Measurements from ENCODE around the gene ACY1.

ACY1 gene

GRCh38 chr3:52020796-52021195 is 37.5 kb downstream of the ACY1 start:
- Histone ChIP-seq H3K27ac (ENCODE audit: low read depth, low read length) (no peak overlapping the region), H3K4me2 (ENCODE audit: low read length) (no peak overlapping the region), H3K79me2 (ENCODE audit: control insufficient read depth, low read length) (no peaks in the 10 kb centered on the region), H4K20me1 (ENCODE audit: control insufficient read depth, insufficient read depth, low read depth, low read length) (no peaks in the 10 kb centered on the region), H3F3A (ENCODE audit: control insufficient read depth, insufficient read depth) (no peaks in the 10 kb centered on the region), H3K36me3 (ENCODE audit: control insufficient read depth, low read length) (no peaks in the 10 kb centered on the region), H3K9me2 (replicated peaks; ENCODE audit: control insufficient read depth, low read length) (no peaks in the 10 kb centered on the region), H3K4me1 (ENCODE audit: control insufficient read depth, low read length) (peaks cover 21% of the 10 kb centered on the region), H3K9me3 (ENCODE audit: control insufficient read depth, insufficient read depth, low read length) (no peaks in the 10 kb centered on the region), H3K4me3 (ENCODE audit: low read length) (no peak overlapping the region), H3K27me3 (ENCODE audit: control insufficient read depth, low read length) (no peaks in the 10 kb centered on the region)
- no peak for TF ChIP-seq EZH2phosphoT487 (IDR thresholded peaks at IDR 0.05; ENCODE audit: borderline replicate concordance, low read length)
- no peak for TF ChIP-seq CTCF (IDR thresholded peaks at IDR 0.05; ENCODE audit: low read depth, low read length, poor library complexity, severe bottlenecking)

GRCh38 chr3:52021489-52022268 is 38.3 kb downstream of the ACY1 start:
- Histone ChIP-seq H3K79me2 (ENCODE audit: control insufficient read depth, low read length) (no peaks in the 10 kb centered on the region), H3K4me3 (ENCODE audit: low read length) (no peak overlapping the region), H3K4me2 (ENCODE audit: low read length) (no peak overlapping the region), H3F3A (ENCODE audit: control insufficient read depth, insufficient read depth) (no peaks in the 10 kb centered on the region), H3K27ac (ENCODE audit: low read depth, low read length) (no peak overlapping the region), H3K4me1 (ENCODE audit: control insufficient read depth, low read length) (peaks cover 21% of the 10 kb centered on the region), H3K36me3 (ENCODE audit: control insufficient read depth, low read length) (no peaks in the 10 kb centered on the region), H3K27me3 (ENCODE audit: control insufficient read depth, low read length) (no peaks in the 10 kb centered on the region), H3K9me3 (ENCODE audit: control insufficient read depth, insufficient read depth, low read length) (no peaks in the 10 kb centered on the region), H4K20me1 (ENCODE audit: control insufficient read depth, insufficient read depth, low read depth, low read length) (no peaks in the 10 kb centered on the region), H3K9me2 (replicated peaks; ENCODE audit: control insufficient read depth, low read length) (no peaks in the 10 kb centered on the region)
- TF ChIP-seq CTCF (IDR thresholded peaks at IDR 0.05; ENCODE audit: low read depth, low read length, poor library complexity, severe bottlenecking) (no peak), EZH2phosphoT487 (IDR thresholded peaks at IDR 0.05; ENCODE audit: borderline replicate concordance, low read length) (no peak)

- Histone ChIP-seq H3K4me1 (ENCODE audit: control insufficient read depth, low read length) (peaks cover 21% of the 10 kb centered on the region), H3K79me2 (ENCODE audit: control insufficient read depth, low read length) (no peaks in the 10 kb centered on the region), H3K27me3 (ENCODE audit: control insufficient read depth, low read length) (no peaks in the 10 kb centered on the region), H3K36me3 (ENCODE audit: control insufficient read depth, low read length) (no peaks in the 10 kb centered on the region), H3K4me2 (ENCODE audit: low read length) (no peak overlapping the region), H3K27ac (ENCODE audit: low read depth, low read length) (no peak overlapping the region), H3K4me3 (ENCODE audit: low read length) (no peak overlapping the region), H3F3A (ENCODE audit: control insufficient read depth, insufficient read depth) (no peaks in the 10 kb centered on the region), H4K20me1 (ENCODE audit: control insufficient read depth, insufficient read depth, low read depth, low read length) (no peaks in the 10 kb centered on the region), H3K9me2 (replicated peaks; ENCODE audit: control insufficient read depth, low read length) (no peaks in the 10 kb centered on the region), H3K9me3 (ENCODE audit: control insufficient read depth, insufficient read depth, low read length) (no peaks in the 10 kb centered on the region)
- TF ChIP-seq CTCF (IDR thresholded peaks at IDR 0.05; ENCODE audit: low read depth, low read length, poor library complexity, severe bottlenecking) (no peak), EZH2phosphoT487 (IDR thresholded peaks at IDR 0.05; ENCODE audit: borderline replicate concordance, low read length) (no peak)
These were observed 39.2 kb downstream of the ACY1 start for GRCh38 chr3:52022323-52023100.
